ENCODE measurements around the gene NACAD. TPM values are rescaled to one million over a fixed set of nuclear protein-coding genes. Genes with fewer than 3 reads are reported as not detected.

Gene NACAD
- polyA plus RNA-seq, 1 donor from 2014 or later, result 14.5 TPM

- no peak overlapping the region for H2AFZ ChIP-seq (ENCODE audit: low read depth, low read length)
These were observed 38.6 kb downstream of the NACAD start for GRCh38 chr7:45050198-45050597.

GRCh38 chr7:45048748-45049147 lies 40.0 kb downstream of the NACAD start:
- no peak overlapping the region for H3K4me2 ChIP-seq (ENCODE audit: low read length)
- H3K9ac ChIP-seq (ENCODE audit: low read length), result no peak overlapping the region
- no peaks in the 10 kb centered on the region for H4K20me1 ChIP-seq (ENCODE audit: insufficient read depth)
- no peaks in the 10 kb centered on the region for H3K79me2 ChIP-seq (replicated peaks; ENCODE audit: insufficient read depth, low read length)
- no peak overlapping the region for H3K27ac ChIP-seq (ENCODE audit: low read length)
- H2AFZ ChIP-seq (ENCODE audit: low read depth, low read length), result no peak overlapping the region
- H3K9me3 ChIP-seq (ENCODE audit: low read length), result no peaks in the 10 kb centered on the region
- H3K36me3 ChIP-seq (ENCODE audit: insufficient read depth, low read length), result no peaks in the 10 kb centered on the region
- no peaks in the 10 kb centered on the region for H3K9me2 ChIP-seq (ENCODE audit: insufficient read depth, low read length)
- no peaks in the 10 kb centered on the region for H3F3A ChIP-seq (ENCODE audit: insufficient read depth, low read length, poor library complexity, severe bottlenecking)
- H3K27me3 ChIP-seq (ENCODE audit: insufficient read depth, low read depth, low read length), result no peaks in the 10 kb centered on the region
- no peak overlapping the region for H3K4me3 ChIP-seq (ENCODE audit: low read length)
- TF ChIP-seq SMC3 (conservative IDR thresholded peaks at IDR 0.05; ENCODE audit: poor library complexity) (no peak), MXI1 (conservative IDR thresholded peaks at IDR 0.05; ENCODE audit: poor library complexity, severe bottlenecking) (no peak), CTCF (IDR thresholded peaks at IDR 0.05; ENCODE audit: poor library complexity, severe bottlenecking) (no peak), RAD21 (conservative IDR thresholded peaks at IDR 0.05) (no peak), REST (IDR thresholded peaks at IDR 0.05; ENCODE audit: borderline replicate concordance) (no peak), TAF1 (IDR thresholded peaks at IDR 0.05; ENCODE audit: low read depth) (no peak), POLR2AphosphoS5 (IDR thresholded peaks at IDR 0.05) (no peak)

More at GRCh38 chr7:45050198-45050597, 38.6 kb downstream of the NACAD start:
- no peaks in the 10 kb centered on the region for H3K27me3 ChIP-seq (ENCODE audit: insufficient read depth, low read depth, low read length)
- H3F3A ChIP-seq (ENCODE audit: insufficient read depth, low read length, poor library complexity, severe bottlenecking), result no peaks in the 10 kb centered on the region
- no peak overlapping the region for H3K9ac ChIP-seq (ENCODE audit: low read length)
- no peaks in the 10 kb centered on the region for H3K9me2 ChIP-seq (ENCODE audit: insufficient read depth, low read length)
- no peaks in the 10 kb centered on the region for H3K9me3 ChIP-seq (ENCODE audit: low read length)
- H3K4me3 ChIP-seq (ENCODE audit: low read length), result no peak overlapping the region
- no peak for TF ChIP-seq CTCF (IDR thresholded peaks at IDR 0.05; ENCODE audit: poor library complexity, severe bottlenecking)
- no peak for TF ChIP-seq SMC3 (conservative IDR thresholded peaks at IDR 0.05; ENCODE audit: poor library complexity)
- no peak for TF ChIP-seq POLR2AphosphoS5 (IDR thresholded peaks at IDR 0.05)
- TF ChIP-seq EZH2 (IDR thresholded peaks at IDR 0.05; ENCODE audit: borderline replicate concordance, insufficient read depth, low read length, poor library complexity, severe bottlenecking), result no peak
- no peak for TF ChIP-seq REST (IDR thresholded peaks at IDR 0.05; ENCODE audit: borderline replicate concordance)
- TF ChIP-seq RAD21 (conservative IDR thresholded peaks at IDR 0.05), result no peak
- no peak for TF ChIP-seq MXI1 (conservative IDR thresholded peaks at IDR 0.05; ENCODE audit: poor library complexity, severe bottlenecking)
- no peak for TF ChIP-seq TAF1 (IDR thresholded peaks at IDR 0.05; ENCODE audit: low read depth)
- no peak for TF ChIP-seq EP300 (conservative IDR thresholded peaks at IDR 0.05; ENCODE audit: poor library complexity, severe bottlenecking)
- H3K27ac ChIP-seq (ENCODE audit: low read length), result no peak overlapping the region
- H4K20me1 ChIP-seq (ENCODE audit: insufficient read depth), result no peaks in the 10 kb centered on the region
- no peaks in the 10 kb centered on the region for H3K36me3 ChIP-seq (ENCODE audit: insufficient read depth, low read length)
- H3K4me2 ChIP-seq (ENCODE audit: low read length), result no peak overlapping the region
- no peaks in the 10 kb centered on the region for H3K79me2 ChIP-seq (replicated peaks; ENCODE audit: insufficient read depth, low read length)
